Osteocyte (in vitro differentiated cells): ENCODE data around the gene FBXO5. TPM values are rescaled to one million over a fixed set of nuclear protein-coding genes. Genes with fewer than 3 reads are reported as not detected.

Experiments
- DNase-seq: peaks from one replicate; pipeline ENCODE4 v3.0.0; 2021; ENCODE audit warnings: mixed read lengths; ENCODE audit not compliant: unreplicated experiment; ENCODE audit errors: extremely low spot score
- H3K27ac Mint-ChIP-seq: one replicate; pipeline ENCODE4 v1.8.0; 2021; ENCODE audit warnings: mild to moderate bottlenecking, mixed read lengths; ENCODE audit not compliant: unreplicated experiment
- H3K27me3 Mint-ChIP-seq: one replicate; pipeline ENCODE4 v1.8.0; 2021; ENCODE audit warnings: mixed read lengths; ENCODE audit not compliant: unreplicated experiment
- H3K36me3 Mint-ChIP-seq: one replicate; pipeline ENCODE4 v1.8.0; 2021; ENCODE audit warnings: mixed read lengths; ENCODE audit not compliant: unreplicated experiment
- H3K4me1 Mint-ChIP-seq: one replicate; pipeline ENCODE4 v1.8.0; 2021; ENCODE audit warnings: mixed read lengths; ENCODE audit not compliant: unreplicated experiment
- H3K4me3 Mint-ChIP-seq: one replicate; pipeline ENCODE4 v1.8.0; 2021; ENCODE audit warnings: mild to moderate bottlenecking, moderate library complexity, mixed read lengths; ENCODE audit not compliant: unreplicated experiment
- H3K9me3 Mint-ChIP-seq: one replicate; pipeline ENCODE4 v1.8.0; 2021; ENCODE audit warnings: mixed read lengths; ENCODE audit not compliant: unreplicated experiment
- total RNA-seq: library from RNA; stranded (reverse); gene quantifications from 2 replicates; pipeline ENCODE4 v1.2.1, GENCODE V29; 2021
- TF ChIP-seq, protein P1 (sequence below): fragments of 200-600 bp; sonication (generic); IDR thresholded peaks from 2 replicates; pipeline ENCODE4 v1.5.0; 2021; ENCODE audit warnings: antibody characterized with exemption, mild to moderate bottlenecking, moderate library complexity

FBXO5 gene
- total RNA-seq, 1 donor from 2014 or later = 8.9 TPM

DNA sequence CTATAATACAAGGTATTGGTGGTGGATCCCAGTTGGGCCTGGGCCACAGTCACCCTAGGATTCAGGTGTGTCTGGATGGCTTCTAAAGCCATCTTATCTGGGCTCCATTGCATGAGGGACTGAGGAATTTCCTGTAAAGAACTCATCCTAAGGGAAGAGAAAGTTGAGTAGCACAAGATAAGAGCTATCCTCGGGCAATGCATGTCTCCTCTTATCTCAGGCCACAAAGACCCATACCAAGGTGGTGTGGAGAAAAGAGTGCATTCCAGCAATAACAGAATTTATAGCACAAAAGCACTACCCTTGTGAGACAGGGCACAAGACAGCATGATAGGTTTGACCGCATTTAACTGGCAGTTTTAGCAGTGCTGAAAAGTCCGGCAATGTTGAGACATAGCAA lies 34.0 kb upstream of the FBXO5 start:
- no peak for DNase-seq
- TF ChIP-seq, protein P1, sequence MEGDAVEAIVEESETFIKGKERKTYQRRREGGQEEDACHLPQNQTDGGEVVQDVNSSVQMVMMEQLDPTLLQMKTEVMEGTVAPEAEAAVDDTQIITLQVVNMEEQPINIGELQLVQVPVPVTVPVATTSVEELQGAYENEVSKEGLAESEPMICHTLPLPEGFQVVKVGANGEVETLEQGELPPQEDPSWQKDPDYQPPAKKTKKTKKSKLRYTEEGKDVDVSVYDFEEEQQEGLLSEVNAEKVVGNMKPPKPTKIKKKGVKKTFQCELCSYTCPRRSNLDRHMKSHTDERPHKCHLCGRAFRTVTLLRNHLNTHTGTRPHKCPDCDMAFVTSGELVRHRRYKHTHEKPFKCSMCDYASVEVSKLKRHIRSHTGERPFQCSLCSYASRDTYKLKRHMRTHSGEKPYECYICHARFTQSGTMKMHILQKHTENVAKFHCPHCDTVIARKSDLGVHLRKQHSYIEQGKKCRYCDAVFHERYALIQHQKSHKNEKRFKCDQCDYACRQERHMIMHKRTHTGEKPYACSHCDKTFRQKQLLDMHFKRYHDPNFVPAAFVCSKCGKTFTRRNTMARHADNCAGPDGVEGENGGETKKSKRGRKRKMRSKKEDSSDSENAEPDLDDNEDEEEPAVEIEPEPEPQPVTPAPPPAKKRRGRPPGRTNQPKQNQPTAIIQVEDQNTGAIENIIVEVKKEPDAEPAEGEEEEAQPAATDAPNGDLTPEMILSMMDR = no peak
- Mint-ChIP-seq H3K4me3 (no peak overlapping the region), H3K4me1 (peaks cover 8% of the 10 kb centered on the region), H3K9me3 (no peaks in the 10 kb centered on the region), H3K27me3 (no peaks in the 10 kb centered on the region), H3K36me3 (no peaks in the 10 kb centered on the region), H3K27ac (no peak overlapping the region)

DNA sequence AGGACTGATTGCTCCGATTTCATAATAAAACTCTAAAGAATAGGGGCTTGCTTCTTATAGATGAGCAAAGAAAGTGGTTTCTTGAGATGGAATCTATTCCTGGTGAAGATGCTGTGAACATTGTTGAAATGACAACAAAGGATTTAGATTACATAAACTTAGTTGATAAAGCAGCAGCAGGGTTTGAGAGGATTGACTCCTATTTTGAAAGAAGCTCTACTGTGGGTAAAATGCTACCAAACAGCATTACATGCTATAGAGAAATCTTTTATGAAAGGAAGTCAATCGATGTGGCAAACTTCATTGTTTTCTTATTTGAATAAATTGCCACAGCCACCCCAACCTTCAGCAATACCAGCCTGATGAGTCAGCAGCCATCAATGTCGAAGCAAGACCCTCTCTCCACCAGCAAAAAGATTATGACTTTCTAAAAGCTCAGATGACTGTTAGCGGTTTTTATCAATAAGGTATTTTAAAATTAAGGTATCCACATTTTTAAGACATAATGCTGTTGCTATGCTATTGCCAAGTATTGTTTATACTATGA lies 32.3 kb upstream of the FBXO5 start:
- Mint-ChIP-seq H3K27me3 (no peaks in the 10 kb centered on the region), H3K27ac (no peak overlapping the region), H3K4me1 (peaks cover 8% of the 10 kb centered on the region), H3K4me3 (no peak overlapping the region), H3K36me3 (no peaks in the 10 kb centered on the region), H3K9me3 (no peaks in the 10 kb centered on the region)
- TF ChIP-seq, protein P1 = no peak
- DNase-seq = no peak

DNA sequence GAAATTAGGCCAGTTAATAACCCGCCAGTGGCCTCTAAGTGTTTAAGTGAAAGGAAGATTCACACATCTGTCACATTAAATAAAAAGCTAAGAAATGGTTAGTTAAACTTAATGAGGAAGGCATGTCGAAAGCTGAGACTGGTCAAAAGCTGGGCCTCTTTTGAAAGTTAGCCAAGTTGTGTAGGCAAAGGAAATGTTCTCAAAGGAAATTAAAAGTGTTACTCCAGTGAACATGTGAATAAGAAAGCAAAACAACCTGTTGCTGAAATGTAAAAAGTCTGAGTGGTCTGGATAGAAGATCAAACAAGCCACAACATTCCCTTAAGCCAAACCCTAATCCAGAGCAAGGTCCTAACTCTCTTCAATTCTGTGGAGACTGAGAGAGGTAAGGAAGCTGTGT lies 30.6 kb upstream of the FBXO5 start:
- no peaks in the 10 kb centered on the region for H3K27me3 Mint-ChIP-seq
- no peak for DNase-seq
- no peaks in the 10 kb centered on the region for H3K36me3 Mint-ChIP-seq
- TF ChIP-seq, protein P1 = no peak
- peaks cover 8% of the 10 kb centered on the region for H3K4me1 Mint-ChIP-seq
- no peak overlapping the region for H3K4me3 Mint-ChIP-seq
- H3K9me3 Mint-ChIP-seq = no peaks in the 10 kb centered on the region
- no peak overlapping the region for H3K27ac Mint-ChIP-seq

DNA sequence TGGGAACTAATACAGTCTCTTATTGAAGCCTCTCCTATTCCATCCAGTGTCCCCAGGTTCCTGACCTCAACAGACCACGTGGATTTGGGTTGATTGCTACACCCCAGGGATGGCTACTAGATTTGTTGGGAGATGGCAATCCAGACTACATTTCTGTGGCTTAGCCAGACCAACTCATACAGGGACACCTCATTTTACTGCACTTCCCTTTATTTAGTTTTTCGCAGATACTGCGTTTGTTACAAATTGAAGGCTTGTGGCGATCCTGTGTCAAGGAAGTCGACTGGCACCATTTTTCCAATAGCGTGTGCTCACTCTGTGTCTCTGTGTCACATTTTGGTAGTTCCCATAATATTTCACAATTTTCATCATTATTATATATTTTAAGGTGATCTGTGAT lies 30.0 kb upstream of the FBXO5 start:
- Mint-ChIP-seq H3K4me1 (peaks cover 8% of the 10 kb centered on the region), H3K4me3 (no peak overlapping the region), H3K9me3 (no peaks in the 10 kb centered on the region), H3K36me3 (no peaks in the 10 kb centered on the region), H3K27me3 (no peaks in the 10 kb centered on the region), H3K27ac (no peak overlapping the region)
- TF ChIP-seq, protein P1 = no peak
- no peak for DNase-seq

DNA sequence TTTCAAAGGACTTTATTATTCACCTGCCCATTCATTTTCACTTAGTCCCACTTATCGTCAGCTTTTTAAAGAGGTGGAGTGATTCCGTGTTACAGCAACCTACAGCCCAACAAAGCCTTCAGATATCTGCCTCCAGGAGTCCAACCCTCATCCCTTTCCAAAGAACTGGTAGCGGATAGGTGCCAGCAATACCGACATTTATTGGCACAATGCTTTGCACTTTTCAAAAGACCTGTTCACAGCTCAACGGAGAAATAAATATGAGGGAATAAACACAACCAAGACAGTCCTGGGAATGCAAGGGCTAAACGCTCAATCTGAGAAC lies 20.5 kb upstream of the FBXO5 start:
- TF ChIP-seq, protein P1 = no peak

More for the DNA sequence above, 20.5 kb upstream of the FBXO5 start:
- peak overlapping the region; percentile 97 for H3K27ac Mint-ChIP-seq
- DNase-seq = no peak
- no peaks in the 10 kb centered on the region for H3K27me3 Mint-ChIP-seq
- peaks cover 3% of the 10 kb centered on the region for H3K36me3 Mint-ChIP-seq
- no peaks in the 10 kb centered on the region for H3K9me3 Mint-ChIP-seq
- peak overlapping the region; percentile 99 for H3K4me3 Mint-ChIP-seq
- H3K4me1 Mint-ChIP-seq = peaks cover 36% of the 10 kb centered on the region
